ENCODE measurements around the gene LHFPL2. TPM values are rescaled to one million over a fixed set of nuclear protein-coding genes. Genes with fewer than 3 reads are reported as not detected.

Gene LHFPL2
- total RNA-seq, 4 donors from 2014 or later = 34.4 to 79.6 (median 51.5) TPM

GRCh38 chr5:78521455-78521854 lies 127.1 kb downstream of the LHFPL2 start:
- Histone ChIP-seq H3K4me3 (no peak overlapping the region), H3K4me1 (peaks cover 5 to 53% (median 14%) of the 10 kb centered on the region in 4 donors), H3K27me3 (no peaks in the 10 kb centered on the region), H3K9me3 (no peaks in the 10 kb centered on the region), H3K27ac (no peak overlapping the region), H3K36me3 (no peaks in the 10 kb centered on the region)
- WGBS, 2 donors (ENCODE audit: low coverage in 1 of 2) = 68 to 72% methylated on average over 2 of the region's 2 CpGs
- TF ChIP-seq EP300 (IDR thresholded peaks at IDR 0.05; ENCODE audit: low read depth) = no peak
- TF ChIP-seq CTCF (IDR thresholded peaks at IDR 0.05) = no peak
- no peak for TF ChIP-seq POLR2A (IDR thresholded peaks at IDR 0.05)
- TF ChIP-seq POLR2AphosphoS5 (IDR thresholded peaks at IDR 0.05) = no peak
- intact Hi-C loops (cut with DNase I; ENCODE audit: low total_unique reads) (no loop called here), in situ Hi-C loops (cut with MboI; ENCODE audit: low pct_ligation_motif_present in 1 of 4, low pct_unique_long_range_greater_than_20kb in 1 of 4, low sequenced_read_pairs in 3 of 4) (no loop called here)
- DNase-seq = no peak

- in situ Hi-C loops (cut with MboI; ENCODE audit: low pct_ligation_motif_present in 1 of 4, low pct_unique_long_range_greater_than_20kb in 1 of 4, low sequenced_read_pairs in 3 of 4) (no loop called here), intact Hi-C loops (cut with DNase I; ENCODE audit: low total_unique reads) (no loop called here)
- no peak for TF ChIP-seq POLR2A (IDR thresholded peaks at IDR 0.05)
- TF ChIP-seq CTCF (IDR thresholded peaks at IDR 0.05) = no peak
- no peak for TF ChIP-seq EP300 (IDR thresholded peaks at IDR 0.05; ENCODE audit: low read depth)
- Histone ChIP-seq H3K36me3 (no peaks in the 10 kb centered on the region), H3K27me3 (no peaks in the 10 kb centered on the region), H3K27ac (peak overlapping the region; percentile 65 to 76 (median 74)), H3K4me1 (peaks cover 5 to 43% (median 12%) of the 10 kb centered on the region in 4 donors), H3K4me3 (no peak overlapping the region), H3K9me3 (no peaks in the 10 kb centered on the region)
- peak; percentile 37 for DNase-seq
- WGBS, 2 donors (ENCODE audit: low coverage in 1 of 2) = 80 to 100% methylated on average over 1 to 9 of the region's 9 CpGs
Measured at GRCh38 chr5:78519198-78519941, 129.2 kb downstream of the LHFPL2 start.

- no peak overlapping the region for H3K4me3 ChIP-seq
- peak; percentile 71 for DNase-seq
- H3K27me3 ChIP-seq = no peaks in the 10 kb centered on the region
- peaks cover 5 to 35% (median 12%) of the 10 kb centered on the region in 4 donors for H3K4me1 ChIP-seq
- H3K9me3 ChIP-seq = no peaks in the 10 kb centered on the region
- H3K27ac ChIP-seq = peak overlapping the region; percentile 65 to 76 (median 74)
- TF ChIP-seq CTCF (IDR thresholded peaks at IDR 0.05) = no peak
- peak; percentile 53 to 77 (median 70) for TF ChIP-seq POLR2AphosphoS5 (IDR thresholded peaks at IDR 0.05)
- TF ChIP-seq POLR2A (IDR thresholded peaks at IDR 0.05) = peak; percentile 22
- in situ Hi-C loops (cut with MboI; ENCODE audit: low pct_ligation_motif_present in 1 of 4, low pct_unique_long_range_greater_than_20kb in 1 of 4, low sequenced_read_pairs in 3 of 4) (no loop called here), intact Hi-C loops (cut with DNase I; ENCODE audit: low total_unique reads) (no loop called here)
- WGBS, 2 donors (ENCODE audit: low coverage in 1 of 2) = 56 to 68% methylated on average over 5 to 14 of the region's 14 CpGs
- no peaks in the 10 kb centered on the region for H3K36me3 ChIP-seq
Measured at GRCh38 chr5:78518365-78519197, 130.0 kb downstream of the LHFPL2 start.

GRCh38 chr5:78515670-78516069 lies 132.9 kb downstream of the LHFPL2 start:
- 85 to 94% methylated on average over 2 to 3 of the region's 3 CpGs for WGBS, 2 donors (ENCODE audit: low coverage in 1 of 2)
- Histone ChIP-seq H3K27ac (no peak overlapping the region), H3K4me1 (peaks cover 6 to 29% (median 11%) of the 10 kb centered on the region in 4 donors), H3K9me3 (no peaks in the 10 kb centered on the region), H3K36me3 (no peaks in the 10 kb centered on the region), H3K27me3 (no peaks in the 10 kb centered on the region), H3K4me3 (no peak overlapping the region)
- in situ Hi-C loops (cut with MboI; ENCODE audit: low pct_ligation_motif_present in 1 of 4, low pct_unique_long_range_greater_than_20kb in 1 of 4, low sequenced_read_pairs in 3 of 4) = no loop called here
- intact Hi-C loops (cut with DNase I; ENCODE audit: low total_unique reads) = no loop called here
- DNase-seq = no peak
- TF ChIP-seq POLR2AphosphoS5 (IDR thresholded peaks at IDR 0.05) (no peak), POLR2A (IDR thresholded peaks at IDR 0.05) (no peak), CTCF (IDR thresholded peaks at IDR 0.05) (no peak), EP300 (IDR thresholded peaks at IDR 0.05; ENCODE audit: low read depth) (no peak)

All from transverse colon (tissue), 4 donors.